ENCODE results near the gene RAB27A.
"Not testable (repeated sequence)": the region's sequence is repeated elsewhere in the genome, so short reads cannot be mapped to it uniquely, and the experiment has no call there.

The RAB27A gene

DNA sequence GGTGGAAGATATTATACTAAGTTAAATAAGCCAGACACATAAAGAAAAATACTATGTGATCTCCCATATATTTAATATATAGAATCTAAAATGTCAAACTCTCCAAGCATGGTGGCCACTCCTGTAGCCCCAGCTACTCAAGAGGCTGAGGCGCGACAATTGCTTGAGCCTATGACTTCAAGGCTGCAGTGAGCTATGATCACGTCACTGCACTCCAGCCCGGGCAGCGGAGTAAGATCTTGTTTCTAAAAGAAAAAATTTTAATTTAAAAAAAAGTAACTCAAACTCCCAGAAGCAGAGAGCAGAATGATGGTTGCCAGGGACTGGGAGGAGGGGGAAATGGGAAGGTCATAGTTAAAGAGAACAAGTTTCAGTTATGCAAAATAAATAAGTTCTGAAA lies 13.3 kb downstream of the RAB27A start:
- ATAC-seq (replicated peaks) (no peak), DNase-seq (no peak)
- H3K36me3 Mint-ChIP-seq, result peaks cover 11 to 32% of the 10 kb centered on the region in 2 donors
- peak overlapping the region; percentile 20 for H3K27ac Mint-ChIP-seq
- no peaks in the 10 kb centered on the region for H3K9me3 Mint-ChIP-seq
- H3K4me3 Mint-ChIP-seq, result no peak overlapping the region
- H3K27me3 Mint-ChIP-seq, result no peaks in the 10 kb centered on the region
- peaks cover 42 to 67% of the 10 kb centered on the region in 2 donors for H3K4me1 Mint-ChIP-seq

DNA sequence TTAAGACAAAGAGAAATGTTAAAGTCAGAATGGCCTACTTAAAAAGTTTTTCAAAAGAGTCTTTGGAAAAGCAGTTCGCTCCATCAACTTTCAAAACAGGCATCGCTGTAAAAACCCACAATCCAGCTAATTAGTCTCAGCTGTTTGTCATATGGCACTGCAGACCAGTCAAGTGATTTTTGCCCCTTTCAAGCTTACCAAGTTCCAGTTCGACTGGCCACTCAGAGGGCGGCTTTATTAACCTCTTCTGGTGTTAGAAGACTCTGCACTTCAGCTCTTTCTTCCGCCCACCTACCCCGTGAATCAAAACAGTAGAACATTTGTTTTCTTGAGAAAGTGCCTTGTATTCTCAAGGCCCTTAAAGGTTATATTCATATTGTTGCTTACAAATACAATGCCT lies 19.3 kb downstream of the RAB27A start:
- Mint-ChIP-seq H3K27ac (no peak overlapping the region), H3K4me3 (no peak overlapping the region), H3K9me3 (no peaks in the 10 kb centered on the region), H3K4me1 (peaks cover 26 to 66% of the 10 kb centered on the region in 2 donors), H3K36me3 (peaks cover 25 to 57% of the 10 kb centered on the region in 2 donors), H3K27me3 (no peaks in the 10 kb centered on the region)
- DNase-seq, result no peak
- ATAC-seq (replicated peaks), result no peak

DNA sequence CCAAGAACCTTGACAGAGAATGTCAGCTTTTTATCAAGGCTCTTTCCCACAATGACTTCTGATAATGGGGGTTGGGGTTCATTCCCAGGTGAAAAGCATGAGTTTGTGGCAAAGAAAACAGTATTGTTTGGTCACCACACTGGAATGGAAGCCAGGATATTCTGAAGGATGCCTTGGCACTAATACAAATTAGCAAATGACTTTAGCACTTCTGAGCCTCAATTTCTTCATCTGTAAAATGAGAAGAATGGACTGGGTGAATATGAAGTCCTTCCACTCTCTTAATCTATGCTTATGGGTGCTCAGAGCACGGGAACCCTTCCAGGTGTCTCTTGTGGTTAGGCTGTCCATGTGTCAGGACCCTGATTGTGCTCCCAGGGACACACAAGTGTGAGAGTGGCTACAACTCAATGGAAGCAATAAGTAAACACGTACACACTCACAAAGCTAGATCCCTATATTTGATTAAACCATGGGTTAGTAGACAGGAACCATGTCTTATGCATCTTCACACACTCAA lies 21.4 kb downstream of the RAB27A start:
- Mint-ChIP-seq H3K4me1 (peaks cover 22 to 53% of the 10 kb centered on the region in 2 donors), H3K4me3 (no peak overlapping the region), H3K36me3 (peaks cover 23 to 47% of the 10 kb centered on the region in 2 donors), H3K27me3 (no peaks in the 10 kb centered on the region), H3K9me3 (no peaks in the 10 kb centered on the region), H3K27ac (peak overlapping the region; percentile 76)
- DNase-seq (no peak), ATAC-seq (replicated peaks) (no peak)

DNA sequence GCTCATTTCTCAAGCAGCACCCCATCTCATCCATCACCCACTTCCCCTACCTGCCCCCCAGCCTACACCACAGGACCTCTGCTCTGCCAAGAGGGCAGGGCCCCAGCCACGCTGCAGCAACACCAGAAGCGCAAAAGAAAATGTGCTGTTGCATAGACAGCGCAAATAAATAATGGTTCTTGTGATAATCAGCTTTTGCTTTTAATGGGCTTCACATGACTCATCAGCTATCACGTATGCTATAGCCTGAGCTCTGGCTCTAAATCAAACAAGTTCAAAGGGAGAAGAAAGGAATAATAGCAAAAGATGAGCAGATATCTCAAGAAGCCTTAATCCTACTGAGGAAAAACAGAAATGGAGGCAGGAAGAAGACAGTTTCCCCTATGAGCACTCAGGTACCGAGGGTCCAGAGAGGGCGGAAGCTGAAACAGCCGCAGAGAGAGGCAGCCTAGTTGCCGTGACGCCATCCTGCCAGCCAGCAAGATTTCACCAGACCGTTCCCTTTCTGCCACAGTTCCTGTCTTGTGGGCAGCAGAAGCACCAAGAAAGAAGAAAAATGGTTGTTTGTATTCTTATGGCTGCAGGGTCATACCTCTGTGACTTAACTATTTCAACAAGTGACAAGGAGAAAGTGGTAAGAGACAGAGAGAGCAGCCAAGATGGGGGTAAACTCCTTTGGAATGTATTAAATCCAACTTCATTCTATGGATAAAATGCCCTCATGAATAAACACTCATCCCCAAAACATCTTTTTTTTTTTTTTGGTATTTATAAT lies 22.0 kb downstream of the RAB27A start:
- peak overlapping the region; percentile 74 to 81 for H3K4me3 Mint-ChIP-seq
- DNase-seq (peak; percentile 50), ATAC-seq (replicated peaks) (peak; percentile 99)
- H3K36me3 Mint-ChIP-seq, result peaks cover 24 to 49% of the 10 kb centered on the region in 2 donors
- peaks cover 20 to 53% of the 10 kb centered on the region in 2 donors for H3K4me1 Mint-ChIP-seq
- no peaks in the 10 kb centered on the region for H3K27me3 Mint-ChIP-seq
- H3K9me3 Mint-ChIP-seq, result no peaks in the 10 kb centered on the region
- peak overlapping the region; percentile 92 for H3K27ac Mint-ChIP-seq

DNA sequence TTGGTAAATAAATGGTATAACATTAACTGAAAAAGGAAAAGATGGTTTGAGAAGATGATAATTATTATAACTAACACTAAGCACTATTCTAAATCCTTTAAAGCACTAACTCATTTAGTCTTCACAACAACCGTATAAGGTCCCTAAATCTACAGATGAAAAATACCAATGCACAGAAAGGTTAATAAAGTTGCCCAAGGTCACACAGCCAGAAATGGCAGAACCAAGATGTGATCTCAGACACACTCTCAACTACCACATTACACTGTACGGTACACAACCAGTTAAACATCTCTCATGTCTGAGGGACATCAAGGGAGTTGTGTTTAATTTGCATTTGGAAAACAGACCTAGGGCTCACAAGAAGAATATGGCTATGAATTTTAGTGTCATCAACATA lies 23.1 kb downstream of the RAB27A start:
- Mint-ChIP-seq H3K4me3 (peak overlapping the region; percentile 4 to 81), H3K27me3 (no peaks in the 10 kb centered on the region), H3K4me1 (peaks cover 20 to 51% of the 10 kb centered on the region in 2 donors), H3K36me3 (peaks cover 24 to 48% of the 10 kb centered on the region in 2 donors), H3K27ac (peak overlapping the region; percentile 92), H3K9me3 (no peaks in the 10 kb centered on the region)
- DNase-seq (no peak), ATAC-seq (replicated peaks) (no peak)

DNA sequence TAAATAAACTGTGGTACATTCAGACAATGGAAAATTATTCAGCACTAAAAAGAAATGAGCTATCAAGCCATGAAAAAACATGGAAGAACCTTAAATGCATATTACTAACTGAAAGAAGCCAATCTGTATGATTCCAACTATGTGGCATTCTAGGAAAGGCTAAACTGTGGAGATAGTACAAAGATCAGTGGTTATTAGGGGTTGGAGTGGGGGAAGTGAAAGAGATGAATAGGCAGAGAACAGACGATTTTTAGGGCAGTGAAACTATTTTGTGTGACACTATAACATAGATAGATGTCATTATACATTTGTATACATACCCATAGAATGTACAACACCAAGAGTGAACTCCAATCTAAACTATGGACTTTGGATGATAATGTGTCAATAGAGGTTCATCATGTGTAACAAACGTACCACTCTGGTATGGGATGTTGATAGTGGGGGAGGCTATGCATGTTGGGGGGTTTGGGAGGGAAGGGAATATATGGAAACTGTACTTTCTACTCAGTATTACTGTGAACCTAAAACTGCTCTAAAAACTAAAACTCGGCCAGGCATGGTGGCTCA lies 29.0 kb downstream of the RAB27A start:
- Mint-ChIP-seq H3K9me3 (no peaks in the 10 kb centered on the region), H3K4me1 (peaks cover 34 to 48% of the 10 kb centered on the region in 2 donors), H3K4me3 (no peak overlapping the region), H3K27me3 (no peaks in the 10 kb centered on the region), H3K36me3 (peaks cover 27 to 39% of the 10 kb centered on the region in 2 donors), H3K27ac (no peak overlapping the region)
- DNase-seq, result no peak
- peak; percentile 68 to 75 for ATAC-seq (replicated peaks)

DNA sequence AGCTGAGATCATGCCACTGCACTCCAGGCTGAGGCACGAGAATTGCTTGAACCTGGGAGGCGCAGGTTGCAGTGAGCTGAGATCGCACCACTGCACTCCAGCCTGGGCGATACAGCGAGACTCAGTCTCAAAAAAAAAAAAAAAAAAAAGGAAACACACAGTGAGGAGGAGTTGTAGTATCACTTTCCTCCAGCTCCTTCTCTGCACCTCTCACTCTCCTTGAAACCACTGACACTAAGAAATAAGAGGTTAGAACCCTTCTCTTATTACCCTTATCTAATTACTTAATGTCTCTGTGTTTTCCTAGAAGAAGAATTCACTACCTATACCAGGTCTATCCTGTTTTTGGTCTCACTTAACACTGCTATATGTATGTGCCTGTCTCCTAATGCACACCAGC lies 31.7 kb downstream of the RAB27A start:
- no peak overlapping the region for H3K4me3 Mint-ChIP-seq
- no peaks in the 10 kb centered on the region for H3K27me3 Mint-ChIP-seq
- no peaks in the 10 kb centered on the region for H3K9me3 Mint-ChIP-seq
- peak overlapping the region; percentile 31 for H3K27ac Mint-ChIP-seq
- peaks cover 17 to 35% of the 10 kb centered on the region in 2 donors for H3K36me3 Mint-ChIP-seq
- DNase-seq (no peak), ATAC-seq (replicated peaks) (peak; percentile 53 to 54)
- H3K4me1 Mint-ChIP-seq, result peaks cover 44 to 59% of the 10 kb centered on the region in 2 donors

DNA sequence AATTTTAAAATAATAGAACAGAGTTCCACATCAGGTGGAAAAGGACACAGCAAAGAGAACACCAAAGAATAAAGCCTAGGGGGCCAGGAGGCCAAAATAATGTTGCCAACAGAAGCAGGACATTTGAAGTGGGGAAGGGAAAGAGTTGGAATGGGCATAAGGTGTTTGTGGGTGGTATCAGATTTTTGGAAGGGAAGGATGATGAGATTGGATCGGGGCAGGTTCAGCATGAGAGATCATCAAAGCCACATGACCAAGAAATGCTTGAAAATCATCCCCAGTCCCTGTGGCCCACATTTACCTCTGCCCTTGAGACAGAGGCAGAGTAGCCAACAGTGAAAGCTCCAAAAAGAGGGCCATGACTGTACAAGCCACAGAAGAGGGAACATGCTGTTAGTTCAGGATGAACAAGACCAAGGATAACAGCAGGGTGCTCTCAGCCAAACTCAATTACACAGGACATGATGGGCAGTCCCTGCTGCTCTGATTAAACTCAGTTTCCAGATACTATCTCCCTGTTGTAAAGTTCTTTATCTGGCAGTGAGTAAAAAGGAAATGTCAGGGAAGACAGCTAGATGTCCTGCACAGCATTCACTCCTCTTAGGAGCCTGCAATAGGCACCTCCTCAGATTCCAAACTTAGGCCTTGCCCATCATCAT lies 32.5 kb downstream of the RAB27A start:
- no peak overlapping the region for H3K27ac Mint-ChIP-seq
- H3K4me1 Mint-ChIP-seq, result peaks cover 44 to 61% of the 10 kb centered on the region in 2 donors
- no peak overlapping the region for H3K4me3 Mint-ChIP-seq

DNA sequence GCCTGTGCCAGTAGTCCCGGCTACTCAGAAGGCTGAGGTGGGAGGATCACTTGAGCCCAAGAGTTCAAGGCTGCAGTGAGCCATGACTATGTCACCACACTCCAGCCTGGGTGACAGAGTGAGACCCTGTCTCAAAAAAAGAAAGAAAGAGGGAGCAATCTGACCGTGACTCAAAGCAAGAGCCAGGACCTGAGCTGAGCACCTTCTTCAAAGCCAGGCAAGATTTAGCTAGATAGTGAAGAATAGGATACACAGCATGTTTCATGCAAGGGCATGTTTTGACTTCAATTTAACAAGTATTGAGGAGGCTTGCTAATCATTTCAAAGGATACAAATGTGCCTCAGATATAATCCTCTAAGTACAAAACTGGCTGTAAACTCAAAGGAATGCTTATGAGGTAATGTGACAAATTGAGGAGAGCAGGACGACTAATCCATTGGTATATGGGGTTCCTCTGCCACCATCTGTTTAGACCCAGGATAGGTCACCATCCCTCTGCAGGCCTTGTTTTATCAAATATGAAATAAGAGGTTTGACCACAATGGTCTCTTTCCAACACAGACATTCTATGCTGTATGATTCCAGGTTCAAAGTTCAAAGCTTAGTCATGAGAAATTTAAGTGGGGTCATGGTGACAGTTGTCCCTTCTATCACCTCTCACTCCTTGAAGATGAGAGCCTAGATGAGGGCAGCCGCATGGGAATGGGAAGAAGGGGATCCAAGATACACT lies 33.2 kb downstream of the RAB27A start:
- H3K27me3 Mint-ChIP-seq, result no peaks in the 10 kb centered on the region
- peak overlapping the region in 1 of 2 donors; percentile 77 for H3K4me3 Mint-ChIP-seq
- H3K9me3 Mint-ChIP-seq, result no peaks in the 10 kb centered on the region
- DNase-seq, result no peak
- ATAC-seq (replicated peaks), result no peak
- H3K4me1 Mint-ChIP-seq, result peaks cover 47 to 67% of the 10 kb centered on the region in 2 donors
- H3K36me3 Mint-ChIP-seq, result peaks cover 20 to 40% of the 10 kb centered on the region in 2 donors
- peak overlapping the region; percentile 78 for H3K27ac Mint-ChIP-seq

More for the DNA sequence above, 32.5 kb downstream of the RAB27A start:
- peaks cover 16 to 34% of the 10 kb centered on the region in 2 donors for H3K36me3 Mint-ChIP-seq
- DNase-seq (no peak), ATAC-seq (replicated peaks) (no peak)
- no peaks in the 10 kb centered on the region for H3K9me3 Mint-ChIP-seq
- no peaks in the 10 kb centered on the region for H3K27me3 Mint-ChIP-seq

DNA sequence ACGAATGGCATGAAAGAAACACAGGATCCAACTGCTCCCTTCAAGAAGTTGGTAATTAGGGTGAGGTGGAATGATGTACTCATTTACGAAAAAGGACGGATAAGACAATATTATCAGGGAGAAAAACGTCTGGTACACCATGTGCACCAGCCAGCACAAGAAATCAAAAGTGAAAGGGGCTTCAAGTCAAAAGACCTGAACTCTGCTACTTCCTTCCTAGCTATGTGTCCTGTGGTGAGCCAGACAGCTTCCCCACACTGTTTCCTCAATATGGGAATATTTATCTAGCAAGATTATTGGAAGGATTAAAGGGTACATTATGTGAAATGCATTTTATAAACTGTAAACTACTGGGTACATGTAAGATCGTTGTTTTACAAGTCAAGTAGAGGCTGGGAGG lies 33.9 kb downstream of the RAB27A start:
- Mint-ChIP-seq H3K4me1 (peaks cover 52 to 70% of the 10 kb centered on the region in 2 donors), H3K27me3 (no peaks in the 10 kb centered on the region), H3K9me3 (no peaks in the 10 kb centered on the region), H3K4me3 (peak overlapping the region; percentile 76 to 77), H3K27ac (peak overlapping the region; percentile 78), H3K36me3 (peaks cover 23 to 45% of the 10 kb centered on the region in 2 donors)
- DNase-seq (no peak), ATAC-seq (replicated peaks) (peak; percentile 40 to 49)

DNA sequence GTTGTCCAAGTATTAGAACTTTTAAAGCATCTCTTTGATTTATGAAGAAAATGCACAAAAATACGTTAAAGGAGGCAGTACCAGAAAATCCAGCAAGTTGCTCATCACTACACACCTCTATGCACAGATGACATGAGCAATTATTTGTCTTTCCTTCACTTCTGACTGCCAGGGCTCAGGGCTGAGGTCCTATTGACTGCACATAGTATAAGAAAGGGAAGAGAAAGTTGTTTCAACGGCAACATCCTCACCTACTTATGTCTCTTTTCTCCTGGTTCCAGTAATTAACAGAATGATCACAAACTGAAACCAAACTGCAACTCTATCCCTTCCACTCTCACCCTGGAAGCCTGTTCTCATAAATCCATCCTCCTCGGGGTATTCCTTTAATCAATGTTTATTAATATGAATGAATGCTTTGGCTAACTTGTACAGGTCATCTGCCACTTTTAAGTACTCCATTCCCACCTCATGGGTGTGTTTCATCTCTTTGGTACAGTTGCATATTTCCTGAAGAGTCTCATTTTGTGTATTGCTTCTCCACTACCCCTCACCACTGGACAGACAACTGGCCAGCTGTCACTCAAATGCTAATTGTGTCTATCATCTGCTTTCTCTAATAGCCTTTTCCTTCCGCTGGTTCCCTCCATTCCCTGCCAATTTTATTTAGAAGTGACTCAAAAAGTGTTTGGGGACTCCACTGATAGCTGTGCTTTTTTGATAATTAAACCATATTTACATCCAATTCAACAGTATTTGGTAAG lies 34.5 kb downstream of the RAB27A start:
- Mint-ChIP-seq H3K4me1 (peaks cover 48 to 67% of the 10 kb centered on the region in 2 donors), H3K4me3 (peak overlapping the region; percentile 76 to 77), H3K27ac (peak overlapping the region; percentile 78), H3K27me3 (no peaks in the 10 kb centered on the region), H3K9me3 (no peaks in the 10 kb centered on the region), H3K36me3 (peaks cover 23 to 41% of the 10 kb centered on the region in 2 donors)
- peak; percentile 82 to 85 for ATAC-seq (replicated peaks)
- DNase-seq, result no peak

DNA sequence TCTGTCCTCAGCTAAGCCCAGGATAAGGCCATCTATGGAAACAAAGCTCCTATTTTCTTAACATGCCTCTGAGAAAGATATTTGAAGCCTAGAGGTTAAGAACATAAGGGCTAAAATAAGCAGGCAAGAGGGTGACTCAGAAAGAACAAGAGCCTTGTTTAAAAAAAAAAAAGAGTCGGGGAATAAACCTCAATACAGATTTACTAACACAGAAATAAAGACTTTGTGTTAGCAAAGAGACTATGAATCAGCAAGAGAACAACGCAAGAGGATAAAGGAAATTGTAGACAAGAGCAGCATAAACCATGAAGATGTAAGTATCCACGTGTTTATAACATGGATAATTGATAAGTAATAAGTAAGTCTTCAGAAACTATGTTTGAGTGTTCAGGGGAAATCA lies 36.0 kb downstream of the RAB27A start:
- H3K4me1 Mint-ChIP-seq, result peaks cover 45 to 63% of the 10 kb centered on the region in 2 donors
- no peak for ATAC-seq (replicated peaks)
- H3K36me3 Mint-ChIP-seq, result peaks cover 23 to 36% of the 10 kb centered on the region in 2 donors
- H3K4me3 Mint-ChIP-seq, result no peak overlapping the region
- no peak overlapping the region for H3K27ac Mint-ChIP-seq
- H3K27me3 Mint-ChIP-seq, result no peaks in the 10 kb centered on the region
- no peak for DNase-seq
- no peaks in the 10 kb centered on the region for H3K9me3 Mint-ChIP-seq

DNA sequence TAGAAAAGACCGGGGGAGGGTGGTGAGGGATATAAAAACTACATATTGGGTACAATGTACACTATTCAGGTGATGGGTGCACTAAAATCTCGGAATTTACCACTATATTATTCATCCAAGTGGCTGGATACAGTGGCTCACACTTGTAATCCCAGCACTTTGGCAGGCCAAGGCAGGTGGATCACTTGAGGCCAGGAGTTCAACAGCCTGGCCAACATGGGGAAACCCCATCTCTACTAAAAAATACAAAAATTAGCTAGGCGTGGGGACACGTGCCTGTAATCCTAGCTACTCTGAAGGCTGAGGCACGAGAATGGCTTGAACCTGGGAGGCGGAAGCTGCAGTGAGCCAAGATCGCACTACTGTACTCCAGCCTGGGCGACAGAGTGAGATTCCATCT lies 37.4 kb downstream of the RAB27A start:
- H3K4me1 Mint-ChIP-seq, result peaks cover 36 to 49% of the 10 kb centered on the region in 2 donors
- H3K27ac Mint-ChIP-seq, H3K4me3 Mint-ChIP-seq: not testable (repeated sequence)

More for the DNA sequence above, 37.4 kb downstream of the RAB27A start:
- H3K9me3 Mint-ChIP-seq; DNase-seq; ATAC-seq (replicated peaks); H3K27me3 Mint-ChIP-seq: not testable (repeated sequence)
- peaks cover 30 to 43% of the 10 kb centered on the region in 2 donors for H3K36me3 Mint-ChIP-seq

Data from stimulated activated naive B cell treated with anti-CD40 and anti-IgM and Interleukin-4, amounts not matched to agents 10 μg/mL and 1 μg/mL and 100 μg/mL, for 72 hours (primary cell).